ENCODE data around the gene TMCC3.

DNA sequence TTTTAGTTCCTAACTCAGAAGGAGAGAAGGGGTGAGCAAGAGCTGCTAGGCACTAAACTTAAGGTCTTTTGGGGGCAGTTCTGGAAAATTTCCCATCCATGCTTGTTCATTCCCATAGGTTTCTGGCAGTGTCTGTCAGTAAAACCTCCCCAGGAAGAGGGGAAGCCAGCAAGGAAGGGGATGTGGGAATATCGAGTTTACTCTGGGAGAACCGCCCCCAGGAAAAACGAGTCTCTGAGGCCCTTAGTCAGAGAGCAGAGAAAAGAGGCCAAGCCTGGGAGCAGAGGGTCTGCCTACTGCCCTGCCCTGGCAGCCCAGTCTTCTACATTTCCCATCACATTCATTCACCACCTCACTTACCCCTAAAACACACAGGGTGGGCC lies 55.9 kb downstream of the TMCC3 start:
- TF ChIP-seq POLR2A (IDR thresholded peaks at IDR 0.05) (no peak), EP300 (IDR thresholded peaks at IDR 0.05) (no peak)

All from suprapubic skin (tissue), 2 donors.